ENCODE data around the gene SIRPG.

The SIRPG gene

GRCh38 chr20:1631309-1632151 lies 26.0 kb downstream of the SIRPG start:
- TF ChIP-seq CTCF (IDR thresholded peaks at IDR 0.05; ENCODE audit: low read depth, low read length, missing control alignments): no peak
- no peak overlapping the region for H3K4me3 ChIP-seq (replicated peaks; ENCODE audit: low read depth, low read length)
- DNase-seq (ENCODE audit: extremely low read depth, low read depth): no peak

- DNase-seq (ENCODE audit: extremely low read depth, low read depth): no peak
- no peak for TF ChIP-seq CTCF (IDR thresholded peaks at IDR 0.05; ENCODE audit: low read depth, low read length, missing control alignments)
- no peak overlapping the region for H3K4me3 ChIP-seq (replicated peaks; ENCODE audit: low read depth, low read length)
Measured at GRCh38 chr20:1630186-1630585, 27.4 kb downstream of the SIRPG start.

GRCh38 chr20:1629321-1629720 lies 28.3 kb downstream of the SIRPG start:
- DNase-seq (ENCODE audit: extremely low read depth, low read depth): no peak
- no peak overlapping the region for H3K4me3 ChIP-seq (replicated peaks; ENCODE audit: low read depth, low read length)
- TF ChIP-seq CTCF (IDR thresholded peaks at IDR 0.05; ENCODE audit: low read depth, low read length, missing control alignments): no peak

- no peak for DNase-seq (ENCODE audit: extremely low read depth, low read depth)
- TF ChIP-seq CTCF (IDR thresholded peaks at IDR 0.05; ENCODE audit: low read depth, low read length, missing control alignments): no peak
- H3K4me3 ChIP-seq (replicated peaks; ENCODE audit: low read depth, low read length): no peak overlapping the region
Measured at GRCh38 chr20:1628621-1629020, 29.0 kb downstream of the SIRPG start.

GRCh38 chr20:1627200-1627550 lies 30.4 kb downstream of the SIRPG start:
- DNase-seq (ENCODE audit: extremely low read depth, low read depth): no peak
- no peak overlapping the region for H3K4me3 ChIP-seq (replicated peaks; ENCODE audit: low read depth, low read length)
- TF ChIP-seq CTCF (IDR thresholded peaks at IDR 0.05; ENCODE audit: low read depth, low read length, missing control alignments): no peak

GRCh38 chr20:1626528-1627199 lies 30.9 kb downstream of the SIRPG start:
- H3K4me3 ChIP-seq (replicated peaks; ENCODE audit: low read depth, low read length): no peak overlapping the region
- TF ChIP-seq CTCF (IDR thresholded peaks at IDR 0.05; ENCODE audit: low read depth, low read length, missing control alignments): no peak
- no peak for DNase-seq (ENCODE audit: extremely low read depth, low read depth)

Data from HFF-Myc (cell line).